GM19240 (cell line): ENCODE measurements around the gene OPN3.

Experiments used
- DNase-seq: peaks from one replicate; pipeline ENCODE4 v3.0.0; 2011; ENCODE audit warnings: low spot score; ENCODE audit not compliant: insufficient read length

The OPN3 gene

GRCh38 chr1:241645199-241645598, 5.0 kb upstream of the OPN3 start:
- no peak for DNase-seq

DNA sequence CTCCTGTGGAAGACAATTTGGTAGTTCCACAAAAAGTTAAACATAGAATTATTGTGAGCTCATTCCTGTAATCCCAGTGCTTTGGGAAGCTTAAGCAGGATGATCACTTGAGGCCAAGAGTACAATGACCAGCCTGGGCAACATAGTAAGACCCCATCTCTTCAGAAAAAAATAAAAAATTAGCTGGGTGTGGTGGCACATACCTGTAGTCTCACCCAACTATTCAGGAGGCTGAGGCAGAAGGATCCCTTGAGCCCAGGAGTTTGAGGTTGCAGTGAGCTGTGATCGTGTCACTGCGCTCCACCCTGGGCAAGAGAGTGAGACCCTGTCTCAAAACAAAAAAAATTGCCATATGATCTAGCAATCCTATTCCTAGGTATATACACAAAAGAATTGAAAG, 4.1 kb upstream of the OPN3 start:
- no peak for DNase-seq

- no peak for DNase-seq
Measured at GRCh38 chr1:241642593-241642944, 2.4 kb upstream of the OPN3 start.

GRCh38 chr1:241641773-241642592, 1.8 kb upstream of the OPN3 start:
- no peak for DNase-seq

DNA sequence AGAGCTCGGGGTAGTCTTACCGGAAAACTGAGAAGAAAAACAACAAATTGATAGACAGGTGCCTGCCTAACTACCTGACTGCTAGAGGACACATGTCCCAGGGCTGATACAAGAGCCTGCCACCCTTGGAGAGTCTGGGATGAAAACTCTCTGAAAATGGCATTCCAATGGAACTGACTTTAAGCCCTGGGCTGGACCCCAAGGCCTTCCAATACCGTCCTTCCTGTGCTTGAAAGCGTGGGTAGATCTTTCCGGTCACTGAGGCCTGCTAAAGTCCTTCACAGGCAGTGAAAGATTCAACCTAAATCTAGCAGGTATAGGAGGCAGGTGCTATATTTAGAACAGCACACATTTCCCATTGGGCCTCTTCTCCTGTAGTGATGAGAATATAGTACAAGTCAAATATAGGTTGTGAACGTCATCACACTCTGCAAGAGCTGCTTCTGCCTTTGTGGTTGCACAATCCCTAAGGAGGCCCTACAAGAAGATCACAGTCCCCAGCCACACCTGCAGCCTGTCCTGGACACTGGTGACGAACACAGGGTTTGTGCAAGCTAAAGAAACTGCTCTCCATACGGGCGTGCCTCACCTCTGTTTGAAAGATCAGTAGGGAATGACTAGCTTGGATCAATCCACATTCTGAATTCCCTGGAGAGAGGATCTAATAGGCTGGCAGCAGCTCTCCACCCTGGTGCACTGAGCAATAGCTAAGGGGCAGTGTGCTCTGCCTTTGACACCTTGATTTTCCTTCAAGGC, 876 bp upstream of the OPN3 start:
- DNase-seq: no peak

DNA sequence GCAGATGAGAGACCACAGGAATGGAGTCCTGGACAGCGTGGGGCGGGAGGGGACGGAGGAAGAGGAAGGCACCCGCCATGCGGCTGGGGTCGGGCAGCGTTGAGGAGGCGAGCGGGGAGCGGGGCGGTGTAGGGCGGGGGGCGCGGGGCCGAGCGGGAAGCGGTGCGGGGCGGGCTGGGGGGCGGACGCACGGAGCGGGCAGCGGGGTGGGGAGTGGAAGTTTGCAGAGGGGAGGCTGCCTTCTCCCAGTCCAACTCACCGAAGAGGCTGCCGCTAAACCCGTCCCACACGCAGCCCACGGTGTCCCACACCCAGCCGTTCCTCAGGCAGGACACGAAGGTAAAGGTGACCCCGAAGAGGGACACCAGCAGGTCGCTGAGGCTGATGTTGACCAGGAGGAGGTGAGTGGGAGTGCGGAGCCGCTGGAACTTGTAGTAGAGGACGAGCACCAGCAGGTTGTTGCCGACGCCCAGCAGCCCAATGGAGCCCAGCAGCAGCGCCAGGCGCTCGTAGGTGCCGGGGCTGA, 483 bp downstream of the OPN3 start:
- DNase-seq: no peak

GRCh38 chr1:241638909-241639622, 1.1 kb downstream of the OPN3 start:
- DNase-seq: no peak

- no peak for DNase-seq
Measured at GRCh38 chr1:241638099-241638682, 2.0 kb downstream of the OPN3 start.

- no peak for DNase-seq
Measured at GRCh38 chr1:241637604-241638003, 2.6 kb downstream of the OPN3 start.

- no peak for DNase-seq
Measured at GRCh38 chr1:241637046-241637590, 3.1 kb downstream of the OPN3 start.

DNA sequence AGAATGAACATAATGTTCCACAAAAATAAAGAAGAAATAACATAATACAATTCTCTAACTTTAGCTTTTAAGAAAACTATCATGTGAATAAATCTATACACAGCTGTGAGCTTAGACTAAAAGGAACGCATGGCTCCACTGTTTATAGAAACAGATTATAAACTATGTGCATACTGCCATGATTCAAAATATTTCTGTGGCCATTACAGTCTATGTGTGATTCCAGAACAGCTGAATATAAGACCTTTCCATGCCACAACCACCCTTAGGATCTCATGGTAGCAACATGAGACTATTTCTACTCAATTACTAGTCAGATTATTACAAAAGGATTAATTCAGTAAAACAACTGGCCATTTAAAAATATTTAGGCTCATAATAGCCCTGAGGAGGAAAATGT, 3.9 kb downstream of the OPN3 start:
- no peak for DNase-seq

- no peak for DNase-seq
Measured at GRCh38 chr1:241635556-241636152, 4.5 kb downstream of the OPN3 start.

- no peak for DNase-seq
Measured at GRCh38 chr1:241632987-241633386, 7.2 kb downstream of the OPN3 start.

GRCh38 chr1:241631674-241632073, 8.5 kb downstream of the OPN3 start:
- DNase-seq: no peak

DNA sequence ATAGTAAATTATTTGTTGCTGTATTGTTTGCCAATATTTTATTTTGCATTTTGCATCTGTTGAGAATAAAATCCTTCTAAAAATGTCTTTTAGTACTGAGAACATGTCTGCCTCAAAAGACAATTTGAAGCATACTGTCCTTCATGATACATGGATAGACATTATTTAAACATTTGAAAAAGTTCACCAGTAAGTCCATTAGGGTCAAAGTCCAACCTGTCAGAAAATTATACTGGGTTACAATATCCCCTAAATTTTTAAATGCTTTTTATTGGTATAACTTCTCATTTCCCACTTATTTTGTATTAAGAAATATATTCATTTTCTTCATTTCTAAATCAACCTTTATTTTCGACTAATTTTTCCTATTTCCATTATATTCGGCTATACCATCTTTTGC, 9.3 kb downstream of the OPN3 start:
- DNase-seq: no peak

GRCh38 chr1:241630476-241630875, 9.7 kb downstream of the OPN3 start:
- no peak for DNase-seq

DNA sequence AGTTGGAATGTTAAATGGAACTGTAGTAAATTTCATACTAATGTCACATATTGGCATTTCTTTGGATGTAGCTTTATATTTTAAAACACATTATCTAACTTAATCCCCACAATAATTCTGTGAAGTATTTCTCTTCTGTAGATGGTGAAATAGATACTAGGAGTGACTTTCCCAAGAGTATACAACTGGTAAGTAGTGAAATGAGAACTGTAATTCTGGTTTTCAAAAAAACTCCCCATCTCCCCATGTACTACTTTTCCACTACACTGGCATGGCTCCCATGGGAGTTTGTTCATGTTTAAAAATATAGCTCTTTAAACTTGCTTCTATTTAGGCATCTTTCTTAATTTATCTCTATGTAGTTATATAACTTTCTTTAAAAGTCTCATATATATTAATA, 10.2 kb downstream of the OPN3 start:
- DNase-seq: no peak

- DNase-seq: peak; percentile 25
Measured at GRCh38 chr1:241627453-241628259, 12.5 kb downstream of the OPN3 start.

- DNase-seq: no peak
Measured at GRCh38 chr1:241624935-241625334, 15.2 kb downstream of the OPN3 start.

- DNase-seq: no peak
Measured at GRCh38 chr1:241622669-241623068, 17.5 kb downstream of the OPN3 start.
